G401 (cell line): ENCODE results near the gene FRAT2. TPM values are rescaled to one million over a fixed set of nuclear protein-coding genes. Genes with fewer than 3 reads are reported as not detected.
"Not testable (repeated sequence)": the region's sequence is repeated elsewhere in the genome, so short reads cannot be mapped to it uniquely, and the experiment has no call there.

ENCODE experiments used
- DNase-seq: peaks from one replicate; pipeline ENCODE4 v3.0.0-alpha.2; 2015; ENCODE audit warnings: low spot score
- in situ Hi-C: cut with HindIII; loops from 2 replicates; pipeline ENCODE4 v1.10.0; 2016; ENCODE audit warnings: low sequenced_read_pairs, mixed read lengths
- total RNA-seq: library from RNA; depleted of rRNA; stranded (reverse); fragments of >200 nt; shearing (Covaris generic); gene quantifications from 2 replicates; pipeline ENCODE4 v1.2.3, GENCODE V29; 2014

The FRAT2 gene
- total RNA-seq, 1 experiment from 2014 or later, result 29.7 TPM

- in situ Hi-C loops, result no loop called here
These were observed 24.3 kb upstream of the FRAT2 start for GRCh38 chr10:97358781-97359180.

GRCh38 chr10:97358349-97358748 is 23.8 kb upstream of the FRAT2 start:
- no peak for DNase-seq
- in situ Hi-C loops, result no loop called here

More at GRCh38 chr10:97358781-97359180, 24.3 kb upstream of the FRAT2 start:
- no peak for DNase-seq

GRCh38 chr10:97356918-97357317 is 22.4 kb upstream of the FRAT2 start:
- in situ Hi-C loops, result no loop called here
- no peak for DNase-seq

GRCh38 chr10:97356318-97356914 is 21.9 kb upstream of the FRAT2 start:
- no peak for DNase-seq
- in situ Hi-C loops, result no loop called here

- in situ Hi-C loops, result no loop called here
- peak; percentile 40 for DNase-seq
These were observed 21.0 kb upstream of the FRAT2 start for GRCh38 chr10:97355571-97355975.

GRCh38 chr10:97353945-97354344 is 19.4 kb upstream of the FRAT2 start:
- in situ Hi-C loops, result no loop called here
- DNase-seq, result no peak

- in situ Hi-C loops, result no loop called here
- DNase-seq, result no peak
These were observed 15.4 kb upstream of the FRAT2 start for GRCh38 chr10:97349752-97350513.

GRCh38 chr10:97347317-97347716 is 12.8 kb upstream of the FRAT2 start:
- no peak for DNase-seq
- in situ Hi-C loops, result no loop called here

- in situ Hi-C loops, DNase-seq: not testable (repeated sequence)
These were observed 9.1 kb upstream of the FRAT2 start for GRCh38 chr10:97343664-97344063.

- no peak for DNase-seq
- in situ Hi-C loops, result no loop called here
These were observed 6.9 kb upstream of the FRAT2 start for GRCh38 chr10:97341416-97341815.

GRCh38 chr10:97338041-97338440 is 3.5 kb upstream of the FRAT2 start:
- DNase-seq, result no peak
- in situ Hi-C loops, result no loop called here

- in situ Hi-C loops, result no loop called here
- DNase-seq, result no peak
These were observed 2.7 kb upstream of the FRAT2 start for GRCh38 chr10:97336942-97337831.

- no peak for DNase-seq
- in situ Hi-C loops, result no loop called here
These were observed 1.9 kb upstream of the FRAT2 start for GRCh38 chr10:97336446-97336845.

GRCh38 chr10:97336006-97336405 is 1.5 kb upstream of the FRAT2 start:
- in situ Hi-C loops, result no loop called here
- no peak for DNase-seq

GRCh38 chr10:97335188-97335619 is 675 bp upstream of the FRAT2 start:
- in situ Hi-C loops, result no loop called here
- no peak for DNase-seq

GRCh38 chr10:97333601-97334369 is 744 bp downstream of the FRAT2 start:
- peak; percentile 45 for DNase-seq
- in situ Hi-C loops, result no loop called here

GRCh38 chr10:97333351-97333600 is 1.3 kb downstream of the FRAT2 start:
- peak; percentile 61 for DNase-seq
- in situ Hi-C loops, result no loop called here

- peak; percentile 78 for DNase-seq
- in situ Hi-C loops, result no loop called here
These were observed 1.8 kb downstream of the FRAT2 start for GRCh38 chr10:97332591-97333350.
